NCI-H82 (cell line): ENCODE results near the gene STON1.
"Not testable (repeated sequence)": the region's sequence is repeated elsewhere in the genome, so short reads cannot be mapped to it uniquely, and the experiment has no call there.

ENCODE experiments used
- DNase-seq: peaks from one replicate; lab custom pipeline; 2025; lab: John Stamatoyannopoulos, UW

STON1 gene

GRCh38 chr2:48574353-48575287 lies 44.7 kb downstream of the STON1 start:
- no peak for DNase-seq

GRCh38 chr2:48578313-48578712 lies 48.4 kb downstream of the STON1 start:
- no peak for DNase-seq

GRCh38 chr2:48583961-48584360 lies 54.0 kb downstream of the STON1 start:
- peak; percentile 67 for DNase-seq

- no peak for DNase-seq
Observed at GRCh38 chr2:48584551-48584950, 54.6 kb downstream of the STON1 start.

GRCh38 chr2:48586433-48586832 lies 56.5 kb downstream of the STON1 start:
- DNase-seq: no peak

GRCh38 chr2:48587560-48587959 lies 57.6 kb downstream of the STON1 start:
- DNase-seq: no peak

- no peak for DNase-seq
Observed at GRCh38 chr2:48587961-48588360, 58.0 kb downstream of the STON1 start.

- DNase-seq: no peak
Observed at GRCh38 chr2:48588745-48589144, 58.8 kb downstream of the STON1 start.

GRCh38 chr2:48589170-48589767 lies 59.3 kb downstream of the STON1 start:
- DNase-seq: peak; percentile 82

- DNase-seq: peak; percentile 54
Observed at GRCh38 chr2:48590017-48590416, 60.1 kb downstream of the STON1 start.

GRCh38 chr2:48592067-48592466 lies 62.1 kb downstream of the STON1 start:
- no peak for DNase-seq

GRCh38 chr2:48596751-48597150 lies 66.8 kb downstream of the STON1 start:
- not testable (repeated sequence) for DNase-seq

- no peak for DNase-seq
Observed at GRCh38 chr2:48597492-48597891, 67.5 kb downstream of the STON1 start.

GRCh38 chr2:48600204-48600813 lies 70.4 kb downstream of the STON1 start:
- peak; percentile 76 for DNase-seq

GRCh38 chr2:48600917-48601316 lies 71.0 kb downstream of the STON1 start:
- no peak for DNase-seq

GRCh38 chr2:48601349-48601748 lies 71.4 kb downstream of the STON1 start:
- peak; percentile 89 for DNase-seq

GRCh38 chr2:48605482-48606175 lies 75.7 kb downstream of the STON1 start:
- no peak for DNase-seq

- no peak for DNase-seq
Observed at GRCh38 chr2:48607307-48608014, 77.5 kb downstream of the STON1 start.

- no peak for DNase-seq
Observed at GRCh38 chr2:48613211-48613610, 83.3 kb downstream of the STON1 start.

- not testable (repeated sequence) for DNase-seq
Observed at GRCh38 chr2:48614581-48614980, 84.6 kb downstream of the STON1 start.

- no peak for DNase-seq
Observed at GRCh38 chr2:48617618-48618017, 87.7 kb downstream of the STON1 start, which contains the start of gene GTF2A1L. GTF2A1L (plus strand) TSS chr2:48617856; CDS start chr2:48617875, 19 bp downstream.

- DNase-seq: no peak
Observed at GRCh38 chr2:48619526-48619925, 89.6 kb downstream of the STON1 start.
